ENCODE data around the gene ADAMTS17.
A peak's percentile ranks its signal among the peaks of the same experiment; 100 is the strongest.

Gene ADAMTS17

GRCh38 chr15:100049936-100050876 lies 291.6 kb downstream of the ADAMTS17 start:
- DNase-seq (ENCODE audit: low read depth): no peak

- DNase-seq (ENCODE audit: low read depth): no peak
Observed at GRCh38 chr15:100049483-100049882, 292.3 kb downstream of the ADAMTS17 start.

DNA sequence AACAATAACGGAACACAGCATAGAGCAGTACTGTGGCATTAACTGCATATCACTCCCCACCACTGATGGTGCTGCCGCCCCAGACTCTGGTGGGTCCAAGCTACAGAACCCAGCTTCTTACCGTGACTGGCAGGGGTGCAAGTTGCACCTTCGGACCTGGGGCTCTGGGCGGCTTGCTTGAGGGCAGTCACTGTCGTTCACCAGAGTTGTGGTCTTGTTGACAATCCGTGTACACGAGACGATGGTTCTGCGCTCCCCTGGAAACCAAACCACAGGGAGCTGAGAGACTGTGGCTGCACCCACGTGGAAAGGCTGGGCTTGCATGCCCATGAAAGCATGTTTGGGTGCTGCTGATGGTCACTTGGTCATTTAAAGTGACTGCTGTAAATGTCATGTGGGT lies 293.0 kb downstream of the ADAMTS17 start:
- no peak for DNase-seq (ENCODE audit: low read depth)

- no peak for DNase-seq (ENCODE audit: low read depth)
Observed at GRCh38 chr15:100043692-100044091, 298.1 kb downstream of the ADAMTS17 start.

DNA sequence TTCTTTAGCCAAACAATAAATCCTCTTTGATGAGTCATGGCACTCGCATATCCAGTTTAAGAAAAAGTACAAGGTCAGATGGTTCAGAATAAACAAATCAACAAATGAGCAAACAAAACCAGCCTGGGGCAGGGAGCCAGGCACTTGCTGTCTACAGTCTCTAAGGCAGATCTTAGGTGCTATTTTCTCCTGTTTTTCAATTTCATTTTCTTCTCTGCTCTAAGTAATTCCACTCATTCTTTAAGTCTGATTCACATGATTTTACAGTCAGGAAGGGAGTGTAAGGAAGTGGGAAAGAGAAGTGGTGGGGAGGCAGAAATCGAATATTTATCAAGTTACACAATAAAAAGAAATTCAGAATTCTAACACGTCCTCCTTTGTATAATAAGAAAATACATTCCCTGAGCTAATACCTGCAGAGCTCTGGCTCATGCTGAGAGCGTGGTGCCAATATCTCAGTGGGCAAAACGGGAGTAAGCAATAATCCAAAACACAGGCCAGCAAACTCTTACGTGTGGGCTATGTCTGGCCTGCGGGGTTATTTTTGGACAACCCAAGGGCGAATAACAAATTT lies 298.6 kb downstream of the ADAMTS17 start:
- DNase-seq (ENCODE audit: low read depth): peak; percentile 66

GRCh38 chr15:100042558-100042957 lies 299.2 kb downstream of the ADAMTS17 start:
- DNase-seq (ENCODE audit: low read depth): peak; percentile 5

GRCh38 chr15:100041127-100041828 lies 300.5 kb downstream of the ADAMTS17 start:
- no peak for DNase-seq (ENCODE audit: low read depth)

DNA sequence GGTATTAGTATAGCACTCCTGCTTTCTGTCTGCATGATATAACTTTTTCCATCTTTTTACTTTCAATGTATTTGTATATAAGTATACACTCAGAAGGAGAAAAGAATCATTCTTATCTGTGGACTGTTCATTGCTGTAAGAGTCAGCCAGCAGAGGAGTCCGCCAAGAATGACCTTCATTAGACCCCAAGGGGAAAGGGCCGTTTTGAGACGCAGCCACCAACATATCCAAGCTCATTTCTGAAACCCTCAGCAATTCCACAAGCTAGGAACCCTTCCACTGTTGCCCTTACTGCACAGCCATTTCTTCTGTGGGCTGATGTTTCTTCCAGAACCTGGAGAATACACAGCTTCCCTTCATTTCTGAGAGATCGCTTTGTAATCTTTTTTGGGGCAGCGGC lies 301.8 kb downstream of the ADAMTS17 start:
- DNase-seq (ENCODE audit: low read depth): no peak

DNA sequence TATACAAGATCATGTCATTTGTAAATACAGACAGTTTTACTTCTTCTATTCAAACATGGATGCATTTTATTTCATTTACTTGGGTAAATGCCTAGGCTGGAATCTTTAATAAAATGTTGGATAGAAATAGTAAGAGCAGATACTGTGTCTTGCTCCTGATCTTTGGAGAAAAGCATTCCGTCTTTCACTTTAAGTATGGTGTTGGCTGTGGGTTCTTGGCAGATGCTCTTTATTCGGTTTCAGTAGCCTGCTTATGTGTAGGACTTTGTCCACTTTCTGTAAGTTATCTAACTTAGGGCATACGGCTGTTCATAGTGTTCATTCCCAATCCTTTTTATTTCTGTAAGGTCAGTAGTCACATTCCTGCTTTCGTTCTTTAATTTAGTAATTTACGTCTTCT lies 303.0 kb downstream of the ADAMTS17 start:
- no peak for DNase-seq (ENCODE audit: low read depth)

- no peak for DNase-seq (ENCODE audit: low read depth)
Observed at GRCh38 chr15:100037901-100038300, 303.9 kb downstream of the ADAMTS17 start.

GRCh38 chr15:100036015-100036414 lies 305.8 kb downstream of the ADAMTS17 start:
- DNase-seq (ENCODE audit: low read depth): no peak

- DNase-seq (ENCODE audit: low read depth): no peak
Observed at GRCh38 chr15:100034191-100034590, 307.6 kb downstream of the ADAMTS17 start.

GRCh38 chr15:100033140-100033857 lies 308.5 kb downstream of the ADAMTS17 start:
- peak; percentile 5 for DNase-seq (ENCODE audit: low read depth)

DNA sequence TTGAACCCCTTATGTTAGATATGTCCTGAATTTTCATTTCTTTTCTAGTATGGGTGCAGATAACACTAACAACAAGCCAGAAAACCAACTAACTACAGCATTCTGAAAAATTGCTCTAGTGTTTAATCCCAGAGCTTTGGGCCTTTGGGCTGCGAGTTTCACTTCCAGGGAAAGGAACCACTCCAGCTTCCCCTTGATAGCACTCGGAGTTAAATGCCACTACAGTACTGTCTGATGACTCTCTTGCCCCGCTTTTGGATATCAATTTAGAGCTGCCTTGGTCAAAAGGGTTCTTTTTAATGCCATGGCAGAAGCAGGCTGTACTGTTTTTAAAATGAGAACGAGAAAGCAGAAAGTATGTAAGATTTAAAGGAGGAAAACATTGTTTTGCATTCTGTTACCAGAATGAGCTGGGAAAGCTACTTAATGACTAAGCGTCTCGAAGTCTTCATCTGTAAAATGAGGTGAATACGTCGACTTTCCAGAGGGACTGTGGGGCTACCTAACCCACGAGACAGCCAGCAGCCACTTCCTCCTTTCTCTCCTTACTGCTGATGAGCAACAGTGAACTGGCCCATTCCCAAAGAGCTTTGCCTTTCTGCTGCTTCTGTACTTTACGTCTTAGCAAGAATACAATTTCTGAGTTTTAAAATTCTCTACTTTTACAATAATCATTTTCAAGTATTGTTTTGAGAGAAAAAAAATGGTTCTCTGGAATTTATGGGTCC lies 309.3 kb downstream of the ADAMTS17 start:
- peak; percentile 12 for DNase-seq (ENCODE audit: low read depth)

GRCh38 chr15:100031665-100032357 lies 310.0 kb downstream of the ADAMTS17 start:
- DNase-seq (ENCODE audit: low read depth): no peak

DNA sequence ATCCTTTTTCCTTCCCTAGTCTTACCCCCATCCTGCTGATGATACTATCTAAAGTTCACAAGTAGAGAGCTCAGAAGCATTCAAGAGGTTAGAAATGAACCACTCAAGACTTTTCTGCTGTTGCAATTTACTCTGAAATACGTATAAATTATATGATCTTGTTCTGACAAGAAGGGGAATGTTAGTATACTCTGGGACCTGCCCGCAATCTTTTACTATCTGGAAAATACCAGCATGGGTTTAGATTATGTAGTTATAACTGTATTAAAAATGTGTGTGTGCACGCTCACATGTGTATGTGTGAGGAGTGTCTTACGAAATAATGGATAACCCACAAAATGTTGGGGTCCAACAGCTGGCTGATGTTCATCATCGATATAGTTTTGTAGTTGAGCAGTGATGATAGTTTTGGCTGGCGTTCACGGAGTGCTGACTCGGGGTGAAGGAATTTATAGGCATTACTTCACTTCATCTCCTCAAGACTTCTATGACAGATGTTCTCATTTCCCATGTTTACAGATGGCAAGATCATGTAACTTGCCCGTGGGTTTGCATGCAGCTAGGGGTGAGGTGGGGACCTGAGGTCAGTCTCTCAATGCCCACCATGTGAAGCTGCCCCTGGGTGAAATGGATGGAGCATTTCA lies 311.1 kb downstream of the ADAMTS17 start:
- peak; percentile 18 for DNase-seq (ENCODE audit: low read depth)

DNA sequence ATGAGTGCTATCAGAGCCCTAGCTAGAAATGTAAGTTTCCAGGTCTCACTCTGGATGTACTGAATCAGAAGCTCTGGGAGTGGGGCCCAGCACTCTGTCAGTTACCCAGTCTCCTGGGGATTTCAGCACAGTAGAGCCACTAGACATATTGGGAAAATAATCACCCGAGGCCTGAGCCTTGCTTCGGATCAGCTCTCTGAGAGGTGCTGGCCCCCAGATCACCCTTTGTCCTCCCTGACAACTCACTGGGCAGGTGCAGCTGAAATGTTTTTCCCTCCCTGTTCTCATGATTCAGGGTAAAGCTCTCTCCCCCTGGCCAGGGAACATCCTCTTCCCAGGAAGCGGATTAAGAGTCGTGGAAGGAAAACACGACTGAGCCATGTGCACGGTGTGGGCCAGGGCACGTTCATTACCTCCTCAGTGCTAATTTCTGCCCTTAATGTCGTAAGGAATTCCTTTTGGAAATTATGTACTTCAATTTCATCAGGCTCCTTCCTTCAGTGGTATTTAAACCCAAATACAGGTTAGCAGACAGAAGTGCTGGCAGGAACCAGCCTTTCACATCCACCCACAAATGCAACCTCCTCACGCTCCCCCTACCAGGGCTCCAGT lies 311.8 kb downstream of the ADAMTS17 start:
- no peak for DNase-seq (ENCODE audit: low read depth)

DNA sequence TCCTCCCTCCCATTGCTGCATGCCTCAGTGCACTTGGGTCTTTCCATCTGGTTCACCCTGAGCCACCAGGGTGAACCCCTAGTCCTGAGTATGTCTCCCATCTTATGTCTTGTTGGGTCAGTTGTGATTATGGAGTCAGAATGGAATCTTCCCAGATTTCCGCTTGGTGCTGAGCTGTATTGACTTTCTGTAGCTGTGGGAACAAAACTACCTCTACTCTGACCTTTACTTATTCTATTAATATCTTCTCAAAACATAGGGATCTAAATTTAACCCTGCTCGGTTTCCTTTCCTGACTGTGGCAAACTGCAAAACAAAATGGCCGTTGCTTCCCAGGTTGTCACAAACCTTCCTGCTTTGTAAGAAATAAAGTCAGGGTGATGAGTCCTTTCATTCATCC lies 312.7 kb downstream of the ADAMTS17 start:
- no peak for DNase-seq (ENCODE audit: low read depth)

DNA sequence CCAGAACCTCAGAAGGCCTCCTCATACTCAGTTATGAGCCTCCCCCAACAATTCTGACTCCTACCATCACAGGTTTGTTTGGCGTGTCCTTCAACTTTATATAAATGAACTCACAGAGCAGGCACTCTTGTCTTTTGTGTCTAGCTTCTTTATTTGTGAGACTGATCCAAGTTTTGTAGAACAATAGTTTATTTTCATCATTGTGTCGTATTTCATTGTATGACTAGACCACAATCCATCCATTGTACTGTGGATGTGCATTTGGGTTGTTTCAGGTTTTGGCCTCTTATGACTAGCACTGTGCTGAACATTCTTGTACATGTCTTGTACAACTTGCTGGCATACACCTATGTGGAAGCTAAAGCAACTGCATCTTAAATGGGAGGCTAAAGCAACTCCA lies 315.7 kb downstream of the ADAMTS17 start:
- no peak for DNase-seq (ENCODE audit: low read depth)

DNA sequence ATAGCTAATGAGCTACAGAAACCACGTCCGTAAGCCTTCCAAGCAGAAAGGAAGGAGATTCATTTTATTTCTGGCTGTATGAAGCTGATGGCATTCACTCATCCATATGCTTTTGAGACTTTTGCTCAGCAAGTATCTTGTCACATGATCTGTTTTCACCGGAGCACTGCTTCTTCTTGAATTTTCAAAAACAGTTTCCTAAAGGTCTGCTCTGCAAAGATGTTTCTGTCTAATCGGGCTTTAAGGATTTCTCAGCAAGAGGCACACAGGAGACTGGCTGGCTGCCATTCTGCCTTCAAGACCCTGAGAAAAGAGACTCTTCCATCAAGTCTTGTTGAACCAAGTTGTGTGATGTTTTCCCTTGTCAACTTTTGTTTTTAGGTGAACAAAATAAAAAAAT lies 319.0 kb downstream of the ADAMTS17 start:
- no peak for DNase-seq (ENCODE audit: low read depth)

Measured in iris pigment epithelial cell (primary cell).